IPS-20b (cell line): ENCODE measurements around the gene PAFAH1B2.
"Not testable (repeated sequence)": the region's sequence is repeated elsewhere in the genome, so short reads cannot be mapped to it uniquely, and the experiment has no call there.

Experiments used
- H3K27ac ChIP-seq: one replicate; pipeline ENCODE4 v1.5.1; 2013; ENCODE audit warnings: low read length
- H3K27me3 ChIP-seq: 2 replicates; pipeline ENCODE4 v1.6.1; 2013; ENCODE audit warnings: mild to moderate bottlenecking, low read length, inconsistent platforms; ENCODE audit not compliant: insufficient read depth
- H3K36me3 ChIP-seq: 2 replicates; pipeline ENCODE4 v1.6.1; 2013; ENCODE audit warnings: low read depth, mild to moderate bottlenecking, inconsistent platforms, low read length, moderate library complexity; ENCODE audit not compliant: insufficient read depth
- H3K4me1 ChIP-seq: 2 replicates; pipeline ENCODE4 v1.6.1; 2013; ENCODE audit warnings: mild to moderate bottlenecking, control low read depth, inconsistent platforms, low read length, moderate library complexity; ENCODE audit not compliant: insufficient read depth
- H3K4me3 ChIP-seq: 2 replicates; pipeline ENCODE4 v1.5.1; 2013; ENCODE audit warnings: mild to moderate bottlenecking, low read length, inconsistent platforms
- H3K9ac ChIP-seq: 2 replicates; pipeline ENCODE4 v1.6.1; 2013; ENCODE audit warnings: low read depth, mild to moderate bottlenecking, inconsistent platforms, low read length, moderate library complexity
- H3K9me3 ChIP-seq: 2 replicates; pipeline ENCODE4 v1.6.1; 2013; ENCODE audit warnings: mild to moderate bottlenecking, low read depth, low read length, inconsistent platforms; ENCODE audit not compliant: insufficient read depth

PAFAH1B2 gene

GRCh38 chr11:117200813-117201657, 56.9 kb downstream of the PAFAH1B2 start:
- H3K36me3 ChIP-seq: peaks cover 35% of the 10 kb centered on the region
- H3K9me3 ChIP-seq: no peaks in the 10 kb centered on the region
- peak overlapping the region; percentile 87 for H3K4me3 ChIP-seq
- no peak overlapping the region for H3K27ac ChIP-seq
- H3K27me3 ChIP-seq: no peaks in the 10 kb centered on the region
- H3K4me1 ChIP-seq: peaks cover 25% of the 10 kb centered on the region
- H3K9ac ChIP-seq: peak overlapping the region; percentile 95; the same call in 1 of the 2 replicates

DNA sequence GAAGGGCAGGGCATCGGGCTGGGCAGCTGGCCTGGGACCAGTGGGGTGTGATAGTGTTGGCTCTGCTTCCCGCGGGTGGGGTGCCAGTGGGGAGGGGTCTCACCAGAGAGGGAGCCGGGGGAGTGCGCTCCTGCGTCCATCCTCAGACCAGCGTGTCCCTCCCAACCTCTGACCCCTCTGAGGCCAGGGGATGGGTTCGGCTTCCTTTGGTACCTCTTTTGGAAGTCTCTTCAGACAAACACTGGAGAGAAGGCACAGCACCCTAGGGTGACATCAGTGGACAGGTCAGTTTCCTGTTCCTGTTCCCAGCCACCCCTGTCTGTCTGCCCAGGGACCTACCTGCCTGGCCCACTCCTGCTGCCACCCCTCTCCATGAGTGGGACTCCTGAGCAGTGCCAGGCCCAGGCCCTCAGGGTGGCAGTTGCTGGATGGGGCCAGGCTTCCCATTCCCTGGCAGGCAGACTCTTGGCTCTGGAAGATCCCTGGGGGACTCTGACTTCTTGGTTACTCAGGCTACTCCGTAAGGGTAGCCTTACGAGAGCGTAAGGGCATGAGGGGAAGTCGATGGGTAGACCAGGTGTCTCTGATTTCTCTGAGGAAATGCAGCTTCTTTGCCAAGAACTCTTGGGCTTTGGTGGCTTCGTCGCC, 57.7 kb downstream of the PAFAH1B2 start:
- peak overlapping the region; percentile 87; the same call in 1 of the 2 replicates for H3K4me3 ChIP-seq
- peaks cover 33% of the 10 kb centered on the region for H3K36me3 ChIP-seq
- H3K9me3 ChIP-seq: no peaks in the 10 kb centered on the region
- H3K9ac ChIP-seq: peak overlapping the region; percentile 95; the same call in 1 of the 2 replicates
- no peaks in the 10 kb centered on the region for H3K27me3 ChIP-seq
- no peak overlapping the region for H3K27ac ChIP-seq
- peaks cover 25% of the 10 kb centered on the region for H3K4me1 ChIP-seq

DNA sequence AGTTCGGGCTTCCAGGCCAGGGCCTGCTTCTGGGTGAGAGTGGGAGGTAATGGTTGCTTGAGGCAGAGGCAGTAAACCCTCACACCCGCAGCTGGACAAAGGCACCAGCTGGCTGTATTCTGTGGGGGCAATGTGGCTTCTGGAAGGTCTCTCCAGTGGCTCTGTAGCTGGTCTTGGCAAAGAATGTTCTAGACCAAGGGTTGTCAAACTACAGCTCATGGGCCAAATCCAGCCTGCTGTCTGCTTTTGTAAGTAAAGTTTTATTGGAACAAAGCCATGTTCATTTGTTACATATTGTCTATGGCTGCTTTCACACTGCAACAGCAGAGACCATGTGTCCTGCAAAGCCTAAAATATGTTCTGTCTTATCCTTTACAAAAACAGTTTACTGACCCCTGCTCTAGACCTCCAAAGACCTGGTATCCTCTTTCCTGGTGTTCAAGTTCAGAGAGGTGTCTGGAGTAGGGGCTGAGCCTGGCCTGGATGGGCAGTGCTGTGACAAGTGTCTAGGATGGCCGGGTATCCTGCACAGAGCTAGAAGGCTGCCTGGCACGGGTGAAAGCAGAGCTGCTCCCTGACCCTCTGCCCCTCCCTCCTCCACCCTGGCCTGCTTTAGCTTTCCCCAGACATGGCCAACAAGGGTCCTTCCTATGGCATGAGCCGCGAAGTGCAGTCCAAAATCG, 58.4 kb downstream of the PAFAH1B2 start:
- H3K27me3 ChIP-seq: no peaks in the 10 kb centered on the region
- no peak overlapping the region for H3K27ac ChIP-seq
- H3K4me3 ChIP-seq: no peak overlapping the region
- peaks cover 33% of the 10 kb centered on the region for H3K36me3 ChIP-seq
- peaks cover 25% of the 10 kb centered on the region for H3K4me1 ChIP-seq
- no peak overlapping the region for H3K9ac ChIP-seq
- no peaks in the 10 kb centered on the region for H3K9me3 ChIP-seq

GRCh38 chr11:117203069-117203407, 59.0 kb downstream of the PAFAH1B2 start:
- no peaks in the 10 kb centered on the region for H3K27me3 ChIP-seq
- H3K27ac ChIP-seq: no peak overlapping the region
- no peak overlapping the region for H3K9ac ChIP-seq
- H3K4me3 ChIP-seq: no peak overlapping the region
- H3K4me1 ChIP-seq: peaks cover 22% of the 10 kb centered on the region
- peaks cover 33% of the 10 kb centered on the region for H3K36me3 ChIP-seq
- H3K9me3 ChIP-seq: no peaks in the 10 kb centered on the region

DNA sequence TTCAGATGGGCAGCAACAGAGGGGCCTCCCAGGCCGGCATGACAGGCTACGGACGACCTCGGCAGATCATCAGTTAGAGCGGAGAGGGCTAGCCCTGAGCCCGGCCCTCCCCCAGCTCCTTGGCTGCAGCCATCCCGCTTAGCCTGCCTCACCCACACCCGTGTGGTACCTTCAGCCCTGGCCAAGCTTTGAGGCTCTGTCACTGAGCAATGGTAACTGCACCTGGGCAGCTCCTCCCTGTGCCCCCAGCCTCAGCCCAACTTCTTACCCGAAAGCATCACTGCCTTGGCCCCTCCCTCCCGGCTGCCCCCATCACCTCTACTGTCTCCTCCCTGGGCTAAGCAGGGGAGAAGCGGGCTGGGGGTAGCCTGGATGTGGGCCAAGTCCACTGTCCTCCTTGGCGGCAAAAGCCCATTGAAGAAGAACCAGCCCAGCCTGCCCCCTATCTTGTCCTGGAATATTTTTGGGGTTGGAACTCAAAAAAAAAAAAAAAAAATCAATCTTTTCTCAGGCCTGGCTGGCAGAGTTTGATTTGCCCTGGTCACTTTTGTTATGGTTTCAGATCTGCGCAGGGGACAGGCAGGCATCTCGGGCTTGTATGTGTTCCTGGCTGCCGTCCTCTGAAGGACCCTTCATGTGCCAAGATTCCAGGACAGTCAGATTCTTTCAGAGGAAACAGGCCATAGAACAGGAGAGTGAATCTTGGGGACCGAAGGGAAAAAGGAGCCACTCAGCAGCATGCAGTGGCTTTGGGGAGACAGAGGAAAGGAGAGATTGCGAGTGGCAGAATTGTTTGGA, 60.4 kb downstream of the PAFAH1B2 start:
- Histone ChIP-seq H3K36me3 (peaks cover 33% of the 10 kb centered on the region), H3K27me3 (no peaks in the 10 kb centered on the region), H3K4me3 (no peak overlapping the region), H3K27ac (no peak overlapping the region), H3K4me1 (peaks cover 14% of the 10 kb centered on the region), H3K9me3 (no peaks in the 10 kb centered on the region), H3K9ac (no peak overlapping the region)

GRCh38 chr11:117205211-117205818, 61.2 kb downstream of the PAFAH1B2 start:
- H3K9ac ChIP-seq: no peak overlapping the region
- H3K4me3 ChIP-seq: no peak overlapping the region
- H3K4me1 ChIP-seq: peaks cover 7% of the 10 kb centered on the region
- no peaks in the 10 kb centered on the region for H3K27me3 ChIP-seq
- H3K9me3 ChIP-seq: no peaks in the 10 kb centered on the region
- H3K36me3 ChIP-seq: peaks cover 33% of the 10 kb centered on the region
- no peak overlapping the region for H3K27ac ChIP-seq

- not testable (repeated sequence) for H3K4me3 ChIP-seq, H3K27ac ChIP-seq, H3K27me3 ChIP-seq, H3K4me1 ChIP-seq, H3K9me3 ChIP-seq, H3K9ac ChIP-seq
- H3K36me3 ChIP-seq: peaks cover 33% of the 10 kb centered on the region
Measured at GRCh38 chr11:117206111-117206510, 62.0 kb downstream of the PAFAH1B2 start.

- H3K27me3 ChIP-seq, H3K9ac ChIP-seq, H3K4me3 ChIP-seq, H3K27ac ChIP-seq, H3K9me3 ChIP-seq, H3K4me1 ChIP-seq: not testable (repeated sequence)
- H3K36me3 ChIP-seq: peaks cover 33% of the 10 kb centered on the region
Measured at GRCh38 chr11:117206859-117207258, 62.8 kb downstream of the PAFAH1B2 start.

GRCh38 chr11:117207481-117207880, 63.4 kb downstream of the PAFAH1B2 start:
- H3K9me3 ChIP-seq, H3K4me1 ChIP-seq, H3K9ac ChIP-seq, H3K27me3 ChIP-seq, H3K4me3 ChIP-seq, H3K27ac ChIP-seq: not testable (repeated sequence)
- H3K36me3 ChIP-seq: peaks cover 30% of the 10 kb centered on the region

- not testable (repeated sequence) for H3K27ac ChIP-seq
- peaks cover 26% of the 10 kb centered on the region for H3K36me3 ChIP-seq
Measured at GRCh38 chr11:117208710-117209109, 64.6 kb downstream of the PAFAH1B2 start.

More at GRCh38 chr11:117208710-117209109, 64.6 kb downstream of the PAFAH1B2 start:
- not testable (repeated sequence) for H3K4me1 ChIP-seq, H3K9me3 ChIP-seq, H3K27me3 ChIP-seq, H3K4me3 ChIP-seq, H3K9ac ChIP-seq
